Measurements from ENCODE around the gene HMGA1.

The HMGA1 gene

DNA sequence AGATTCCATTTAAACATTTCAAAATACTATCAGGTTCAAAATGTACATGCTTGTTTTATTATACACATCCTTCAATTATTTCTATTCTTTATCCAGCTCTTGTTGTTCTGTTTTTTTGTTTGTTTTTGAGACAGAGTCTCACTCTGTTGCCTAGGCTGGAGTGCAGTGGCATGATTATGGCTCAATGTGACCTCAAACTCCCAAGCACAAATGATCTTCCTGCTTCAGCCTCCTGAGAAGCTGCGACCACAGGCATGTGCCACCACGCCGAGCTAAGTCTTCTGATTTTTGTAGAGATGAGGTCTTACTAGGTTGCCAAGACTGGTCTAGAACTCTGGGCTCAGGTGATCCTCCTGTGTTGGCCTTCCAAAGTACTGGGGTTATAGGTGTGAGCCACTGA is 56.3 kb downstream of the HMGA1 start:
- DNase-seq (ENCODE audit: low read depth), result no peak

DNA sequence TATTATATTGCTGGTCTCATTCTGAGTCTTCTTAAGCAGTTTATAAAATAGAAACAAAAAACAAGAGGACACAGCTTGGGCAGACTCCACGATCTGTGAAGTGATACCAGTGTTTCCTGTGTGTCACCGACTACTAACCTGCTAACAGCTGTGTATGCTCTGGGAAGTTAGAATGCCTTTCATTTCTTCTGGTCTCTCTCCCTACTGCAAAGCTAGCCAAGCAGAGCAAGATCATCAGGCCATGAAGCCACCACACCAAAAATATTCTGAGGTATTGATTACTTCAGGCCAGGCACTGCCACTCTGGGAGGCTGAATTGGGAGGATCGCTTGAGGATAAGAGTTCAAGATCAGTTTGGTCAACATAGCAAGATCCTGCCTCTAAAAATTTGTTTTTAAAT is 59.0 kb downstream of the HMGA1 start:
- DNase-seq (ENCODE audit: low read depth), result peak; percentile 21
